ENCODE measurements around the gene JDP2. TPM values are rescaled to one million over a fixed set of nuclear protein-coding genes. Genes with fewer than 3 reads are reported as not detected.

The JDP2 gene
- total RNA-seq, 2 experiments from 2014 or later: 1.3 to 1.4 TPM

GRCh38 chr14:75431827-75432226, 4.0 kb downstream of the JDP2 start:
- DNase-seq (no peak), ATAC-seq (no peak)
- no peaks in the 10 kb centered on the region for H3K9me3 Mint-ChIP-seq
- ChIA-PET CTCF (interaction anchor here (1.4 kb wide), 1 partner anchor 129 kb away, joined by 3 read pairs; no protein-coding TSS in a partner anchor), POLR2A (no interaction called here)
- TF ChIP-seq CTCF (IDR thresholded peaks at IDR 0.05): no peak
- H3K36me3 Mint-ChIP-seq (ENCODE audit: low read depth): no peaks in the 10 kb centered on the region
- peaks cover 13% of the 10 kb centered on the region for H3K4me1 Mint-ChIP-seq (ENCODE audit: low read depth)
- peaks cover 2% of the 10 kb centered on the region for H3K27me3 Mint-ChIP-seq
- no peak overlapping the region for H3K27ac Mint-ChIP-seq
- H3K4me3 Mint-ChIP-seq: no peak overlapping the region
- intact Hi-C loops (cut with micrococcal nuclease): no loop called here

GRCh38 chr14:75432411-75432810, 4.6 kb downstream of the JDP2 start:
- no peaks in the 10 kb centered on the region for H3K9me3 Mint-ChIP-seq
- POLR2A ChIA-PET: no interaction called here

GRCh38 chr14:75433631-75434071, 5.8 kb downstream of the JDP2 start:
- intact Hi-C loops (cut with micrococcal nuclease): no loop called here
- no peak for DNase-seq
- Mint-ChIP-seq H3K4me1 (ENCODE audit: low read depth) (peaks cover 11% of the 10 kb centered on the region), H3K36me3 (ENCODE audit: low read depth) (no peaks in the 10 kb centered on the region), H3K27ac (no peak overlapping the region), H3K27me3 (no peaks in the 10 kb centered on the region), H3K4me3 (no peak overlapping the region), H3K9me3 (no peaks in the 10 kb centered on the region)
- ChIA-PET POLR2A (no interaction called here), CTCF (interaction anchor here (0.9 to 1.3 kb wide), 3 partner anchors 8 to 130 kb away, joined by 3 read pairs; no protein-coding TSS in a partner anchor)
- no peak for ATAC-seq
- no peak for TF ChIP-seq CTCF (IDR thresholded peaks at IDR 0.05)

More at GRCh38 chr14:75432411-75432810, 4.6 kb downstream of the JDP2 start:
- Mint-ChIP-seq H3K4me1 (ENCODE audit: low read depth) (peaks cover 11% of the 10 kb centered on the region), H3K27me3 (no peaks in the 10 kb centered on the region), H3K4me3 (no peak overlapping the region), H3K36me3 (ENCODE audit: low read depth) (no peaks in the 10 kb centered on the region), H3K27ac (no peak overlapping the region)
- DNase-seq (no peak), ATAC-seq (no peak)
- TF ChIP-seq CTCF (IDR thresholded peaks at IDR 0.05): no peak
- CTCF ChIA-PET: no interaction called here
- intact Hi-C loops (cut with micrococcal nuclease): no loop called here

GRCh38 chr14:75434138-75434889, 6.5 kb downstream of the JDP2 start:
- DNase-seq (no peak), ATAC-seq (no peak)
- Mint-ChIP-seq H3K9me3 (no peaks in the 10 kb centered on the region), H3K27ac (no peak overlapping the region), H3K27me3 (no peaks in the 10 kb centered on the region), H3K4me3 (no peak overlapping the region), H3K4me1 (ENCODE audit: low read depth) (peaks cover 11% of the 10 kb centered on the region), H3K36me3 (ENCODE audit: low read depth) (no peaks in the 10 kb centered on the region)
- no peak for TF ChIP-seq CTCF (IDR thresholded peaks at IDR 0.05)
- ChIA-PET CTCF (interaction anchor here (1.3 kb wide), 1 partner anchor 131 kb away, joined by 3 read pairs; no protein-coding TSS in a partner anchor), POLR2A (no interaction called here)
- intact Hi-C loops (cut with micrococcal nuclease): no loop called here

GRCh38 chr14:75434890-75435248, 7.0 kb downstream of the JDP2 start:
- H3K36me3 Mint-ChIP-seq (ENCODE audit: low read depth): no peaks in the 10 kb centered on the region
- peaks cover 11% of the 10 kb centered on the region for H3K4me1 Mint-ChIP-seq (ENCODE audit: low read depth)
- intact Hi-C loops (cut with micrococcal nuclease): no loop called here
- POLR2A ChIA-PET: no interaction called here
- no peak for TF ChIP-seq CTCF (IDR thresholded peaks at IDR 0.05)
- ATAC-seq (no peak), DNase-seq (no peak)
- no peaks in the 10 kb centered on the region for H3K27me3 Mint-ChIP-seq
- no peak overlapping the region for H3K27ac Mint-ChIP-seq
- CTCF ChIA-PET: no interaction called here
- no peaks in the 10 kb centered on the region for H3K9me3 Mint-ChIP-seq
- H3K4me3 Mint-ChIP-seq: no peak overlapping the region
